T-helper 1 cell (primary cell): ENCODE measurements around the gene ALPG.

ENCODE experiments used
- DNase-seq, 5 donors: peaks; one replicate each; pipeline ENCODE4 v3.0.0-alpha.2; 2012 to 2020

Gene ALPG

GRCh38 chr2:232460171-232460570, 53.5 kb downstream of the ALPG start:
- DNase-seq: no peak
